DMS114 treated with DMSO at 0.1 percent for 48 hours (cell line): Measurements from ENCODE around the gene UBE2M.
A peak's percentile ranks its signal among the peaks of the same experiment; 100 is the strongest.
"Not testable (repeated sequence)": the region's sequence is repeated elsewhere in the genome, so short reads cannot be mapped to it uniquely, and the experiment has no call there.

Source experiments
- DNase-seq: peaks from one replicate; lab custom pipeline; 2025; ENCODE audit not compliant: unreplicated experiment; lab: John Stamatoyannopoulos, UW

Gene UBE2M

GRCh38 chr19:58542641-58543372, 15.6 kb downstream of the UBE2M start:
- not testable (repeated sequence) for DNase-seq

GRCh38 chr19:58539169-58539559, 19.2 kb downstream of the UBE2M start:
- DNase-seq = not testable (repeated sequence)

GRCh38 chr19:58538257-58539168, 19.9 kb downstream of the UBE2M start:
- no peak for DNase-seq

GRCh38 chr19:58536852-58537798, 21.3 kb downstream of the UBE2M start:
- DNase-seq = no peak

- no peak for DNase-seq
Measured at GRCh38 chr19:58535857-58536256, 22.6 kb downstream of the UBE2M start.

GRCh38 chr19:58531034-58531840, 27.2 kb downstream of the UBE2M start:
- no peak for DNase-seq

GRCh38 chr19:58529405-58529804, 29.0 kb downstream of the UBE2M start:
- DNase-seq = no peak

- no peak for DNase-seq
Measured at GRCh38 chr19:58522709-58523108, 35.7 kb downstream of the UBE2M start.

GRCh38 chr19:58521651-58522050, 36.8 kb downstream of the UBE2M start:
- no peak for DNase-seq

- DNase-seq = no peak
Measured at GRCh38 chr19:58520257-58520599, 38.2 kb downstream of the UBE2M start.

GRCh38 chr19:58519355-58520256, 38.8 kb downstream of the UBE2M start, which contains the start of gene ZBTB45:
Gene ZBTB45, minus strand, starts transcription at chr19:58519810. Its CDS starts 2,137 bp downstream, at chr19:58517673.
- DNase-seq = peak; percentile 98

GRCh38 chr19:58519087-58519354, 39.4 kb downstream of the UBE2M start:
- DNase-seq = peak; percentile 53

- no peak for DNase-seq
Measured at GRCh38 chr19:58518256-58519086, 39.9 kb downstream of the UBE2M start.

GRCh38 chr19:58516964-58517833, 41.2 kb downstream of the UBE2M start:
- no peak for DNase-seq

- no peak for DNase-seq
Measured at GRCh38 chr19:58516246-58516836, 42.1 kb downstream of the UBE2M start.

GRCh38 chr19:58515259-58515658, 43.2 kb downstream of the UBE2M start:
- DNase-seq = no peak

GRCh38 chr19:58514564-58515022, 43.8 kb downstream of the UBE2M start:
- no peak for DNase-seq
